NCI-H226 (cell line): ENCODE measurements around the gene WWOX.

Experiments
- DNase-seq: peaks from one replicate; pipeline ENCODE4 v3.0.0-alpha.2; 2015

Gene WWOX

GRCh38 chr16:78147911-78148401, 48.5 kb downstream of the WWOX start:
- DNase-seq = no peak

GRCh38 chr16:78150233-78150632, 50.8 kb downstream of the WWOX start:
- DNase-seq = no peak

GRCh38 chr16:78154729-78155461, 55.4 kb downstream of the WWOX start:
- no peak for DNase-seq

- DNase-seq = no peak
These were observed 56.4 kb downstream of the WWOX start for GRCh38 chr16:78155791-78156345.

GRCh38 chr16:78161023-78161729, 61.7 kb downstream of the WWOX start:
- no peak for DNase-seq

GRCh38 chr16:78163772-78164670, 64.6 kb downstream of the WWOX start:
- no peak for DNase-seq

- DNase-seq = no peak
These were observed 71.1 kb downstream of the WWOX start for GRCh38 chr16:78170494-78170933.

GRCh38 chr16:78175287-78175686, 75.8 kb downstream of the WWOX start:
- no peak for DNase-seq

- DNase-seq = no peak
These were observed 77.0 kb downstream of the WWOX start for GRCh38 chr16:78176435-78176834.

- DNase-seq = no peak
These were observed 77.8 kb downstream of the WWOX start for GRCh38 chr16:78177218-78177617.

- DNase-seq = no peak
These were observed 78.5 kb downstream of the WWOX start for GRCh38 chr16:78177987-78178386.

GRCh38 chr16:78179666-78180065, 80.2 kb downstream of the WWOX start:
- DNase-seq = no peak

GRCh38 chr16:78180349-78180748, 80.9 kb downstream of the WWOX start:
- DNase-seq = no peak

GRCh38 chr16:78183437-78184237, 84.2 kb downstream of the WWOX start:
- DNase-seq = no peak

GRCh38 chr16:78184238-78185183, 85.1 kb downstream of the WWOX start:
- no peak for DNase-seq

GRCh38 chr16:78189121-78189520, 89.7 kb downstream of the WWOX start:
- DNase-seq = no peak

- DNase-seq = no peak
These were observed 93.5 kb downstream of the WWOX start for GRCh38 chr16:78192734-78193488.

- DNase-seq = no peak
These were observed 95.5 kb downstream of the WWOX start for GRCh38 chr16:78194948-78195347.

GRCh38 chr16:78195797-78196196, 96.3 kb downstream of the WWOX start:
- no peak for DNase-seq

- no peak for DNase-seq
These were observed 97.0 kb downstream of the WWOX start for GRCh38 chr16:78196502-78196901.
